ENCODE measurements around the gene RPP40.

DNA sequence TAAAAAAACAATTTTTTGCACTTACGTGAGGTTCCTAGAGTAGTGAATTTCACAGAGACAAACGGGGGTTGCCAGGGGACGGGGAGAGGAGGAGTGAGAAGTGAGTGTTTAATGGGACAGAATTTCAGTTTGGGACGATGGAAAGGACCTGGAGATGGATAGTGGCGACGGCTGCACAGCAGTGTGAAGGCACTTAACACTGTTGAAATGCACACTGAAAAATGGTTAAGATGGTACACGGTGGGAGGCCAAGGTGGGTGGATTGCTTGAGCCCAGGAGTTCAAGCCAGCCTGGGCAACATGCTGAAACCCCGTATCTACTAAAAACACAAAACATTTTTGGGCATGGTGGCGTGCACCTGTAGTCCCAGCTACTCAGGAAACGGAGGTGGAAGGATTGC, 31.4 kb downstream of the RPP40 start:
- TF ChIP-seq, protein P1, sequence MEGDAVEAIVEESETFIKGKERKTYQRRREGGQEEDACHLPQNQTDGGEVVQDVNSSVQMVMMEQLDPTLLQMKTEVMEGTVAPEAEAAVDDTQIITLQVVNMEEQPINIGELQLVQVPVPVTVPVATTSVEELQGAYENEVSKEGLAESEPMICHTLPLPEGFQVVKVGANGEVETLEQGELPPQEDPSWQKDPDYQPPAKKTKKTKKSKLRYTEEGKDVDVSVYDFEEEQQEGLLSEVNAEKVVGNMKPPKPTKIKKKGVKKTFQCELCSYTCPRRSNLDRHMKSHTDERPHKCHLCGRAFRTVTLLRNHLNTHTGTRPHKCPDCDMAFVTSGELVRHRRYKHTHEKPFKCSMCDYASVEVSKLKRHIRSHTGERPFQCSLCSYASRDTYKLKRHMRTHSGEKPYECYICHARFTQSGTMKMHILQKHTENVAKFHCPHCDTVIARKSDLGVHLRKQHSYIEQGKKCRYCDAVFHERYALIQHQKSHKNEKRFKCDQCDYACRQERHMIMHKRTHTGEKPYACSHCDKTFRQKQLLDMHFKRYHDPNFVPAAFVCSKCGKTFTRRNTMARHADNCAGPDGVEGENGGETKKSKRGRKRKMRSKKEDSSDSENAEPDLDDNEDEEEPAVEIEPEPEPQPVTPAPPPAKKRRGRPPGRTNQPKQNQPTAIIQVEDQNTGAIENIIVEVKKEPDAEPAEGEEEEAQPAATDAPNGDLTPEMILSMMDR (IDR thresholded peaks at IDR 0.05): no peak
- no peak for TF ChIP-seq POLR2A (IDR thresholded peaks at IDR 0.05)
- TF ChIP-seq EP300 (IDR thresholded peaks at IDR 0.05): no peak

Measured in upper lobe of left lung (tissue), 4 donors.